Activated CD8-positive, alpha-beta T cell treated with anti-CD3 and anti-CD28 coated beads for 36 hours (primary cell): ENCODE data around the gene CPSF7. TPM values are rescaled to one million over a fixed set of nuclear protein-coding genes. Genes with fewer than 3 reads are reported as not detected.
"Not testable (repeated sequence)": the region's sequence is repeated elsewhere in the genome, so short reads cannot be mapped to it uniquely, and the experiment has no call there.

ENCODE experiments used
- ATAC-seq: fragments of 200-7000 bp; cut with Tn5 transposase; one replicate; pipeline ENCODE4 v1.10.0; 2021; ENCODE audit warnings: mild to moderate bottlenecking, moderate library complexity
- CTCF ChIA-PET: fragments of 350-600 bp; sonication (Branson Sonifier 250); formaldehyde crosslinking; loops from one replicate; lab custom pipeline; 2021; ENCODE audit warnings: antibody characterized with exemption; lab: Charles Lee
- POLR2A ChIA-PET: fragments of 350-600 bp; sonication (Branson Sonifier 250); formaldehyde crosslinking; loops from one replicate; lab custom pipeline; 2021; ENCODE audit warnings: antibody characterized with exemption; lab: Charles Lee
- DNase-seq: peaks from one replicate; pipeline ENCODE4 v3.0.0-alpha.2; 2020
- H3K27ac Mint-ChIP-seq: one replicate; pipeline ENCODE4 v1.8.0; 2021; ENCODE audit warnings: mild to moderate bottlenecking, mixed read lengths
- H3K27me3 Mint-ChIP-seq: one replicate; pipeline ENCODE4 v1.8.0; 2021; ENCODE audit warnings: mixed read lengths
- H3K36me3 Mint-ChIP-seq: one replicate; pipeline ENCODE4 v1.8.0; 2021; ENCODE audit warnings: low read depth, mixed read lengths
- H3K4me1 Mint-ChIP-seq: one replicate; pipeline ENCODE4 v1.8.0; 2021; ENCODE audit warnings: low read depth, mixed read lengths
- H3K4me3 Mint-ChIP-seq: one replicate; pipeline ENCODE4 v1.8.0; 2021; ENCODE audit warnings: mild to moderate bottlenecking, moderate library complexity, mixed read lengths
- H3K9me3 Mint-ChIP-seq: one replicate; pipeline ENCODE4 v1.8.0; 2021; ENCODE audit warnings: mixed read lengths
- intact Hi-C: fragments of 100-400 bp; cut with micrococcal nuclease; formaldehyde crosslinking; loops from one replicate; pipeline ENCODE4 v1.10.0; 2022
- total RNA-seq, 2 experiments: library from RNA; stranded (reverse); gene quantifications; one replicate each; pipeline ENCODE4 v1.2.3, GENCODE V29; 2021
- TF ChIP-seq, protein P1 (sequence below): fragments of 200-600 bp; IDR thresholded peaks from one replicate; pipeline ENCODE4 v1.8.0; 2022; ENCODE audit warnings: antibody characterized with exemption, mild to moderate bottlenecking

The CPSF7 gene
- total RNA-seq, 2 experiments from 2014 or later, result 98.5 to 105 TPM

DNA sequence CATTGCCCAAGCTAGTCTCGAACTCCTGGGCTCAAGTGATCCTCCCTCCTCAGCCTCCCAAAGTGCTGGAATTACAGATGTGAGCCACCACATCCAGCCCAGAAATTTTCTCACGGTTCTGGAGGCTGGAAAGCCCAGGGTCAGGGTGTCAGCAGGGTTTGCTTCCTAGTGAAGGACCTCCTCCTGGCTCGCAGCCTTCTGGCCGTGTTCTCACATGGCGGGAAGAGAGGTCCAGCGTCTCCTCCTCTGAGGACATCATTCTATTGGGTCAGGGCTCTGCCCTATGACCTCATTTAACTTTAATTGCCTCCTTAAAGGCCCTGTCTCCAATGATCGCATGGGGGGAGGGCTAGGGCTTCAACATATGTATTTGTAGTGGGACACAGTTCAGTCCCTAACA, 38.2 kb upstream of the CPSF7 start:
- ChIA-PET POLR2A (no interaction called here), CTCF (interaction anchor here (1.0 to 2.4 kb wide), 6 partner anchors 9 to 100 kb away, joined by 3 to 7 read pairs (median 4); no protein-coding TSS in a partner anchor)
- Mint-ChIP-seq H3K4me1 (peaks cover 4% of the 10 kb centered on the region), H3K36me3 (peaks cover 7% of the 10 kb centered on the region), H3K9me3 (no peaks in the 10 kb centered on the region), H3K4me3 (no peak overlapping the region), H3K27me3 (no peaks in the 10 kb centered on the region), H3K27ac (no peak overlapping the region)
- ATAC-seq, result no peak
- intact Hi-C loops, result no loop called here
- DNase-seq, result no peak
- TF ChIP-seq, protein P1, sequence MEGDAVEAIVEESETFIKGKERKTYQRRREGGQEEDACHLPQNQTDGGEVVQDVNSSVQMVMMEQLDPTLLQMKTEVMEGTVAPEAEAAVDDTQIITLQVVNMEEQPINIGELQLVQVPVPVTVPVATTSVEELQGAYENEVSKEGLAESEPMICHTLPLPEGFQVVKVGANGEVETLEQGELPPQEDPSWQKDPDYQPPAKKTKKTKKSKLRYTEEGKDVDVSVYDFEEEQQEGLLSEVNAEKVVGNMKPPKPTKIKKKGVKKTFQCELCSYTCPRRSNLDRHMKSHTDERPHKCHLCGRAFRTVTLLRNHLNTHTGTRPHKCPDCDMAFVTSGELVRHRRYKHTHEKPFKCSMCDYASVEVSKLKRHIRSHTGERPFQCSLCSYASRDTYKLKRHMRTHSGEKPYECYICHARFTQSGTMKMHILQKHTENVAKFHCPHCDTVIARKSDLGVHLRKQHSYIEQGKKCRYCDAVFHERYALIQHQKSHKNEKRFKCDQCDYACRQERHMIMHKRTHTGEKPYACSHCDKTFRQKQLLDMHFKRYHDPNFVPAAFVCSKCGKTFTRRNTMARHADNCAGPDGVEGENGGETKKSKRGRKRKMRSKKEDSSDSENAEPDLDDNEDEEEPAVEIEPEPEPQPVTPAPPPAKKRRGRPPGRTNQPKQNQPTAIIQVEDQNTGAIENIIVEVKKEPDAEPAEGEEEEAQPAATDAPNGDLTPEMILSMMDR, result no peak

DNA sequence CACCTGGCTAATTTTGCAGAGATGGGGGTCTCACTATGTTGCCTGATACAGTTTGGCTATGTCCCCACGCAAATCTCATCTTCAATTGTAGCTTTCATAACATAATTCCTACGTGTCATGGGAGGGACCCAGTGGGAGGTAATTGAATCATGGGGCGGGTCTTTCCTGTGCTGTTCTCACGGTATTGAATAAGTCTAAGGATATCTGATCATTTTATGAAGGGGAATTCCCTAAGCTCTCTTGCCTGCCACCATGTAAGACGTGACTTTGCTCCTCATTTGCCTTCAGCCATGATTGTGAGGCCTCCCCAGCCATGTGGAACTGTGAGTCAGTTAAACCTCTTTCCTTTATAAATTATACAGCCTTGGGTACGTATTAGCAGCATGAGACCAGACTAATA, 37.8 kb upstream of the CPSF7 start:
- intact Hi-C loops, H3K27ac Mint-ChIP-seq: not testable (repeated sequence)

DNA sequence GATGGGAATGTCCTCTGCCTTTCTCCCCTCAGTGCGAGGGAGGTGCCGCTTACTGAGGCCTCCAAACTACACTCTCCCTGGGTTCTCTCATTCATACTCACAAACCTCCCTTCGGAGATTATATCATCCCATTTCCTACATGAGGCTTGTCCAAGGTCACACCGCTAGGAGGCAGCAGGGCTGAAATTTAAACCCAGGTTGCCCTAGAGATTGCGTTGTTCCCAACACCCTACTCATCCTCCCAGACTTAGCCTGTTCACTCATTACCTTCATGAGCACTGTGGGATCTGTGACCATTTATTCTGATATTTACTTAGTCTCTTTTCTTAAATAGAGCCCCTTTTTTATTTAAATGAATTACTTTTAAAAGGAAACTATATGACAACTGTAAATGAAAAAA, 31.2 kb upstream of the CPSF7 start:
- POLR2A ChIA-PET, result no interaction called here
- Mint-ChIP-seq H3K27ac (no peak overlapping the region), H3K4me3 (no peak overlapping the region), H3K27me3 (no peaks in the 10 kb centered on the region), H3K36me3 (peaks cover 3% of the 10 kb centered on the region), H3K9me3 (no peaks in the 10 kb centered on the region), H3K4me1 (no peaks in the 10 kb centered on the region)
- CTCF ChIA-PET, result interaction anchor here (1.3 to 2.4 kb wide), 2 partner anchors 14 to 57 kb away, joined by 3 to 14 read pairs; no protein-coding TSS in a partner anchor
- DNase-seq, result no peak
- TF ChIP-seq, protein P1, result no peak
- intact Hi-C loops, result no loop called here
- no peak for ATAC-seq

More for the DNA sequence above, 37.8 kb upstream of the CPSF7 start:
- H3K36me3 Mint-ChIP-seq, H3K9me3 Mint-ChIP-seq, H3K4me3 Mint-ChIP-seq, DNase-seq, ATAC-seq, H3K4me1 Mint-ChIP-seq, H3K27me3 Mint-ChIP-seq, POLR2A ChIA-PET: not testable (repeated sequence)
- CTCF ChIA-PET, result interaction anchor here (1.3 to 2.4 kb wide), 4 partner anchors 15 to 100 kb away, joined by 3 to 7 read pairs (median 4); no protein-coding TSS in a partner anchor

DNA sequence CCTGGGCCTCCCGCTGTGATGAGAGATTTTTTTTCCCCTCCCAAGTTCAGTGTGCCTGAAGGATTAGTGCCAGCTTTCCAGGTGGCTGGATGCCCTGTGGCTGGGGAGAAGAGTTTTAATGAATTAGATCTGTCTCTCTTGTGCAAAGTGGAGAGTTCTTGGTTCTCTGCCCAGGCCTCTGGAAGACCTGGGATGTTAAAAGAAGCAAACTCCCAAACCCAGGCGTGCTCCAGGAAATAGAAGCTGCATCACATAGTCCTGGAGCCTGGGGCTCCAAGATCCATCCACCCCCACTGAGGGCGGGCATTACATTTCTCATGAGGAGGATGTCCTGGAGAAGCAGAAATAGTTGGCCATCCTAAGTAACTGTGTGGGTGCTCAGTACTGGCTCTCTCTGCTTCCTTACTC, 30.7 kb upstream of the CPSF7 start:
- ChIA-PET CTCF (interaction anchor here (1.3 to 1.6 kb wide), 2 partner anchors 26 to 57 kb away, joined by 3 read pairs; no protein-coding TSS in a partner anchor), POLR2A (no interaction called here)
- intact Hi-C loops, result no loop called here
- DNase-seq (no peak), ATAC-seq (no peak)
- Mint-ChIP-seq H3K9me3 (no peaks in the 10 kb centered on the region), H3K27me3 (no peaks in the 10 kb centered on the region), H3K4me1 (no peaks in the 10 kb centered on the region), H3K27ac (no peak overlapping the region), H3K4me3 (no peak overlapping the region), H3K36me3 (peaks cover 3% of the 10 kb centered on the region)
- TF ChIP-seq, protein P1, result no peak

DNA sequence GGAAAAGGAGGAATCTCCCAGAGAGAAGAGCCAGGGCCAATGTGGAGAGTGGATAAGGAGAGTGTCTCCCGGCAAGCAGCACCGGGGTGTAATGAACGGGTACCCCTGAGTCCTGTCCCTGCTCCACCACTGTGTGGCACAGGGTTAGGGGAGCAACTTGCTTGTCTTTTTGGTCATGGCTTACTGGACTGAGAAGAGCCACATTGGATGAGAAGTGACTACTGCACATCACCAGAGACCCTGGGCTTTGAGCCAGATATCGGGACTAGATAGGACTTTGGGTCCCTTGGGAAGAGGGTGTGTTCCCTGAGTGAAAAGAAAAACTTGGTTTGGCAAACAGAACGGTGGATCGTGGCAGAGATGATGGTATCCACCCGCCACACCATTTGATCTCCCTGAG, 24.7 kb upstream of the CPSF7 start:
- ChIA-PET CTCF (no interaction called here), POLR2A (no interaction called here)
- DNase-seq (no peak), ATAC-seq (no peak)
- H3K36me3 Mint-ChIP-seq, result peaks cover 20% of the 10 kb centered on the region
- no peaks in the 10 kb centered on the region for H3K9me3 Mint-ChIP-seq
- no peak overlapping the region for H3K27ac Mint-ChIP-seq
- TF ChIP-seq, protein P1, result no peak
- peaks cover 6% of the 10 kb centered on the region for H3K4me1 Mint-ChIP-seq
- H3K4me3 Mint-ChIP-seq, result no peak overlapping the region
- no peaks in the 10 kb centered on the region for H3K27me3 Mint-ChIP-seq
- intact Hi-C loops, result no loop called here
